ENCODE data around the gene HMCN2. TPM values are rescaled to one million over a fixed set of nuclear protein-coding genes. Genes with fewer than 3 reads are reported as not detected.

HMCN2 gene
- total RNA-seq, 2 experiments from 2014 or later = not detected

- BruUV-seq (replicated peaks) = no TSS peak
- Histone ChIP-seq H3K4me2 (ENCODE audit: low read length) (no peak overlapping the region), H3K27ac (ENCODE audit: low read depth, low read length, poor library complexity, severe bottlenecking) (no peak overlapping the region), H3K9me3 (ENCODE audit: low read length) (no peaks in the 10 kb centered on the region), H3K4me1 (ENCODE audit: insufficient read depth, low read length, poor library complexity, severe bottlenecking) (no peaks in the 10 kb centered on the region), H3K36me3 (ENCODE audit: insufficient read depth, low read length) (no peaks in the 10 kb centered on the region), H2AFZ (ENCODE audit: low read length) (no peak overlapping the region), H3K9me2 (ENCODE audit: insufficient read depth, low read length) (no peaks in the 10 kb centered on the region), H3K79me2 (ENCODE audit: insufficient read depth, low read depth, low read length) (no peaks in the 10 kb centered on the region), H3K4me3 (ENCODE audit: low read depth, low read length, poor library complexity, severe bottlenecking) (no peak overlapping the region), H4K20me1 (ENCODE audit: insufficient read depth, low read length) (no peaks in the 10 kb centered on the region)
- CTCF ChIA-PET (ENCODE audit: unreplicated experiment) = no interaction called here
- intact Hi-C loops (cut with micrococcal nuclease; ENCODE audit: unreplicated experiment) = no loop called here
- POLR2A ChIA-PET = no interaction called here
- no peak for TF ChIP-seq EZH2phosphoT487 (IDR thresholded peaks at IDR 0.05; ENCODE audit: borderline replicate concordance, low read depth, low read length)
- TF ChIP-seq CTCF (conservative IDR thresholded peaks at IDR 0.05; ENCODE audit: low read length) = no peak
- no peak for DNase-seq (ENCODE audit: low spot score)
Measured at GRCh38 chr9:130391866-130392265, 126.3 kb downstream of the HMCN2 start.

GRCh38 chr9:130393681-130394071 is 128.1 kb downstream of the HMCN2 start:
- no peaks in the 10 kb centered on the region for H4K20me1 ChIP-seq (ENCODE audit: insufficient read depth, low read length)
- no peaks in the 10 kb centered on the region for H3K79me2 ChIP-seq (ENCODE audit: insufficient read depth, low read depth, low read length)
- H3K36me3 ChIP-seq (ENCODE audit: insufficient read depth, low read length) = no peaks in the 10 kb centered on the region
- H3K4me2 ChIP-seq (ENCODE audit: low read length) = no peak overlapping the region
- no peak for DNase-seq (ENCODE audit: low spot score)
- no peaks in the 10 kb centered on the region for H3K4me1 ChIP-seq (ENCODE audit: insufficient read depth, low read length, poor library complexity, severe bottlenecking)
- no peak overlapping the region for H3K4me3 ChIP-seq (ENCODE audit: low read depth, low read length, poor library complexity, severe bottlenecking)
- POLR2A ChIA-PET = no interaction called here
- H3K27ac ChIP-seq (ENCODE audit: low read depth, low read length, poor library complexity, severe bottlenecking) = no peak overlapping the region
- intact Hi-C loops (cut with micrococcal nuclease; ENCODE audit: unreplicated experiment) = no loop called here
- H3K9me3 ChIP-seq (ENCODE audit: low read length) = no peaks in the 10 kb centered on the region
- no peak overlapping the region for H2AFZ ChIP-seq (ENCODE audit: low read length)
- H3K9me2 ChIP-seq (ENCODE audit: insufficient read depth, low read length) = no peaks in the 10 kb centered on the region
- BruUV-seq (replicated peaks) = no TSS peak
- CTCF ChIA-PET (ENCODE audit: unreplicated experiment) = no interaction called here
- TF ChIP-seq EZH2phosphoT487 (IDR thresholded peaks at IDR 0.05; ENCODE audit: borderline replicate concordance, low read depth, low read length) (no peak), CTCF (conservative IDR thresholded peaks at IDR 0.05; ENCODE audit: low read length) (no peak)

GRCh38 chr9:130394320-130394719 is 128.8 kb downstream of the HMCN2 start:
- Histone ChIP-seq H3K4me3 (ENCODE audit: low read depth, low read length, poor library complexity, severe bottlenecking) (no peak overlapping the region), H2AFZ (ENCODE audit: low read length) (no peak overlapping the region), H3K27ac (ENCODE audit: low read depth, low read length, poor library complexity, severe bottlenecking) (no peak overlapping the region), H3K36me3 (ENCODE audit: insufficient read depth, low read length) (no peaks in the 10 kb centered on the region), H4K20me1 (ENCODE audit: insufficient read depth, low read length) (no peaks in the 10 kb centered on the region), H3K79me2 (ENCODE audit: insufficient read depth, low read depth, low read length) (no peaks in the 10 kb centered on the region), H3K4me1 (ENCODE audit: insufficient read depth, low read length, poor library complexity, severe bottlenecking) (no peaks in the 10 kb centered on the region), H3K9me3 (ENCODE audit: low read length) (no peaks in the 10 kb centered on the region), H3K4me2 (ENCODE audit: low read length) (no peak overlapping the region), H3K9me2 (ENCODE audit: insufficient read depth, low read length) (no peaks in the 10 kb centered on the region)
- POLR2A ChIA-PET = no interaction called here
- CTCF ChIA-PET (ENCODE audit: unreplicated experiment) = no interaction called here
- DNase-seq (ENCODE audit: low spot score) = no peak
- no peak for TF ChIP-seq EZH2phosphoT487 (IDR thresholded peaks at IDR 0.05; ENCODE audit: borderline replicate concordance, low read depth, low read length)
- no peak for TF ChIP-seq CTCF (conservative IDR thresholded peaks at IDR 0.05; ENCODE audit: low read length)
- no TSS peak for BruUV-seq (replicated peaks)
- intact Hi-C loops (cut with micrococcal nuclease; ENCODE audit: unreplicated experiment) = no loop called here

Data from OCI-LY7 (cell line).